Measurements from ENCODE around the gene DENND2A. TPM values are rescaled to one million over a fixed set of nuclear protein-coding genes. Genes with fewer than 3 reads are reported as not detected.
"Not testable (repeated sequence)": the region's sequence is repeated elsewhere in the genome, so short reads cannot be mapped to it uniquely, and the experiment has no call there.

Gene DENND2A
- total RNA-seq, 6 donors from 2014 or later = 4.1 to 27.8 (median 12.1) TPM

DNA sequence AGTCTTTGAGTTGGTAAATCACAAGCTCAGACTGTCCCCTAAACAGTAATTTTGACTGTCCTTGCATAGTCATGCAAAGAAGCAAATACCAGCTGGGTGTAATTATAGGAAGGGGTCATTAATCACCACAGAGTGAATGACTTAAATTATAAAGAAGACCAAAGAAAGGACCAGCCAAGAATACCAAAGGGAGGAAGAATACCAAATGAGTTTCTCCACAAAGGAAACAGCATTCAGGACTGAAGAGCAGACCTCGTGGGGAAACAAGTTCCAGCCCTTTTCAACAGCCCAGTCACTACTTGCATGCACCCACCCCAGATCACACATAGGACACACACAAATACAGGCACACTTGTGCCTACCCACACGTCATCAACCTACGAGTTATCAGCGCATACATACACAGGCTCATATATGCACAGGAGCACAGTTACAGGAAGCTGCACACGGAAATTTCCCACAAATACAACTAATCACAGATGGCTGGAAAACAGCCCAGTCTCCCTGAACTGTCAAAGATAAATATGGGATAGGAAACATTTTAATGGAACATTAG lies 77.6 kb downstream of the DENND2A start:
- Histone ChIP-seq H3K27ac (no peak overlapping the region), H3K4me3 (no peak overlapping the region), H3K27me3 (no peaks in the 10 kb centered on the region), H3K9me3 (no peaks in the 10 kb centered on the region), H3K36me3 (peaks cover 0 to 2% (median 0%) of the 10 kb centered on the region in 4 donors), H3K4me1 (peaks cover 3 to 13% (median 9%) of the 10 kb centered on the region in 4 donors)
- TF ChIP-seq, protein P1, sequence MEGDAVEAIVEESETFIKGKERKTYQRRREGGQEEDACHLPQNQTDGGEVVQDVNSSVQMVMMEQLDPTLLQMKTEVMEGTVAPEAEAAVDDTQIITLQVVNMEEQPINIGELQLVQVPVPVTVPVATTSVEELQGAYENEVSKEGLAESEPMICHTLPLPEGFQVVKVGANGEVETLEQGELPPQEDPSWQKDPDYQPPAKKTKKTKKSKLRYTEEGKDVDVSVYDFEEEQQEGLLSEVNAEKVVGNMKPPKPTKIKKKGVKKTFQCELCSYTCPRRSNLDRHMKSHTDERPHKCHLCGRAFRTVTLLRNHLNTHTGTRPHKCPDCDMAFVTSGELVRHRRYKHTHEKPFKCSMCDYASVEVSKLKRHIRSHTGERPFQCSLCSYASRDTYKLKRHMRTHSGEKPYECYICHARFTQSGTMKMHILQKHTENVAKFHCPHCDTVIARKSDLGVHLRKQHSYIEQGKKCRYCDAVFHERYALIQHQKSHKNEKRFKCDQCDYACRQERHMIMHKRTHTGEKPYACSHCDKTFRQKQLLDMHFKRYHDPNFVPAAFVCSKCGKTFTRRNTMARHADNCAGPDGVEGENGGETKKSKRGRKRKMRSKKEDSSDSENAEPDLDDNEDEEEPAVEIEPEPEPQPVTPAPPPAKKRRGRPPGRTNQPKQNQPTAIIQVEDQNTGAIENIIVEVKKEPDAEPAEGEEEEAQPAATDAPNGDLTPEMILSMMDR (IDR thresholded peaks at IDR 0.05) = no peak
- TF ChIP-seq POLR2A (IDR thresholded peaks at IDR 0.05) = no peak
- no peak for TF ChIP-seq POLR2AphosphoS5 (IDR thresholded peaks at IDR 0.05)
- TF ChIP-seq EP300 (IDR thresholded peaks at IDR 0.05) = no peak
- 50 to 57% methylated on average over 5 of the region's 5 CpGs for whole genome bisulfite sequencing, 2 donors
- ATAC-seq (ENCODE audit: low FRiP score in 2 of 2) (no peak), DNase-seq (no peak)

DNA sequence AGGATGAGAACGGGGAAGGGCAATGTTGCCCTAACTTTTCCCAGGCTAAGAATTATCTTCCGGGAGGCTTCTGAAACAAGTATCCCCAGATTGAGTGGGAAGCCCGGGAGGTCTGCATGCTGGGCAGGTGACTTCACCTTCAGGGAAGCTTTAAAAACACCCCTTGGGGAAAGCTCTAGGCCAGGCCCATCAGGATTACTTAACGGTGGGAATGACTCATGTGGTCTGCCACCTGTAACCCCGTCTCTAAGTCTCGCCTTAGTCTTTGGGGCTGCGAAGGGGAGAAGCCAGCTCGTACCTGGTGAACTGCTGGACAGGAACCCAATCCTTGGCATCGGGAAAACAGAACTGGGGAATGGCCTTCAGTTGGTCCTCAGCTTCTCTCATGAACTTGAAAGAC lies 81.2 kb downstream of the DENND2A start:
- no peak overlapping the region for H3K4me3 ChIP-seq
- no peak for ATAC-seq (ENCODE audit: low FRiP score in 2 of 2)
- H3K36me3 ChIP-seq = peaks cover 0 to 5% (median 0%) of the 10 kb centered on the region in 4 donors
- H3K9me3 ChIP-seq = no peaks in the 10 kb centered on the region
- WGBS, 2 donors = 89 to 94% methylated on average over 9 of the region's 9 CpGs
- peak overlapping the region in 1 of 4 donors; percentile 7 for H3K27ac ChIP-seq
- no peaks in the 10 kb centered on the region for H3K4me1 ChIP-seq
- DNase-seq = no peak
- TF ChIP-seq POLR2AphosphoS5 (IDR thresholded peaks at IDR 0.05) (no peak), POLR2A (IDR thresholded peaks at IDR 0.05) (no peak), EP300 (IDR thresholded peaks at IDR 0.05) (no peak)
- TF ChIP-seq, protein P1 (IDR thresholded peaks at IDR 0.05) = no peak
- no peaks in the 10 kb centered on the region for H3K27me3 ChIP-seq

DNA sequence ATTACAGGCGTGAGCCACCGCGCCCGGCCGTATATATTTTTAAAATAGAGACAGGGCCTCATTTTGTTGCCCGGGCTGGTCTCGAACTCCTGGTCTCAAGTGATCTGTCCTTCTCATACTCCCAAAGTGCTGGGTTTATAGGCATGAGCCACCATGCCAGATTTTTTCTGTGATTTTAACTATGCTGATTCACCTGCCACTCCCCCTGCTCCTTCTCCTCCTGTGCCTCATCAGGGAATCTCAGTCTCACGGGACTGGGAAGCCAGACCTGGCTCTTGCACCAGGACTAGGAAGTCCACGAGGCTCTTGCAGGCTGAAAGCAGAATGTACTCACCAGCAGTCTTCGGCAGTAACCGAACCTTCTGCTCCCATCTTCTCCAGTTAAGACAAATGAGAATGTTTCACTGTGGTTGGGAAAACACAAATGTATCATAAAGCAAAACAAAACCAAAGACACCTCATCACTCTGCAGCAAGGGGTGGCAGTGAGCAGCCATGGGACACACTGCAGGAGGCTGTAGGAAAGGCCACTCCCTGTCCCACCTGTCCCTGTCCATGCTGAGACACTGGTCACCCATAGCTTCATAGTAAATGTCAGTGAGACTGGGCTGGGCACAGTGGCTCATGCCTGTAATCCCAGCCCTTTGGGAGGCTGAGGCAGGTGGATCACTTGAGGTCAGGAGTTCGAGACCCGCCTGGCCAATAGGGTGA lies 82.6 kb downstream of the DENND2A start:
- TF ChIP-seq POLR2AphosphoS5 (IDR thresholded peaks at IDR 0.05) (no peak), EP300 (IDR thresholded peaks at IDR 0.05) (no peak), POLR2A (IDR thresholded peaks at IDR 0.05) (no peak)
- TF ChIP-seq, protein P1 (IDR thresholded peaks at IDR 0.05) = no peak
- Histone ChIP-seq H3K36me3 (peaks cover 0 to 5% (median 0%) of the 10 kb centered on the region in 4 donors), H3K27ac (no peak overlapping the region), H3K27me3 (no peaks in the 10 kb centered on the region), H3K9me3 (no peaks in the 10 kb centered on the region), H3K4me3 (no peak overlapping the region), H3K4me1 (no peaks in the 10 kb centered on the region)
- DNase-seq = no peak
- ATAC-seq (ENCODE audit: low FRiP score in 2 of 2) = no peak
- WGBS, 2 donors = 89 to 98% methylated on average over 13 of the region's 13 CpGs

DNA sequence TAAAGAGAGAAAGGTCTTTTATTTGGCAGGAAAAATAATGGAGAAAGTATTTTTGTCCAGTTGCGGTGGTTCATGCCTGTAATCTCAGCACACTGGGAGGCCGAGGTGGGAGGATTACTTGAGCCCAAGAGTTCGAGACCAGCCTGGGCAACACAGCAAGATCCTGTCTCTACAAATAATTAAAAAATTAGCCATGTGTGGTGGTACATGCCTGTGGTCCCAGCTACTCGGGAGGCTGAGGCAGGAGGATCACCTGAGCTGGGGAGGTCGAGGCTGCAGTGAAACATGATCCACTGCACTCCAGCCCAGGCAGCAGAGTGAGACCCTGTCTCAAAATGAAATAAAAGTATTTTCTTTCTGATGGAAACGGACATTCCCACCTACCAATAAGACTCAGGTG lies 83.5 kb downstream of the DENND2A start:
- Histone ChIP-seq H3K4me3 (no peak overlapping the region), H3K27ac (no peak overlapping the region), H3K9me3 (no peaks in the 10 kb centered on the region), H3K27me3 (no peaks in the 10 kb centered on the region), H3K36me3 (peaks cover 0 to 5% (median 0%) of the 10 kb centered on the region in 4 donors), H3K4me1 (no peaks in the 10 kb centered on the region)
- DNase-seq (no peak), ATAC-seq (ENCODE audit: low FRiP score in 2 of 2) (no peak)
- 91 to 93% methylated on average over 5 to 6 of the region's 6 CpGs for WGBS, 2 donors
- TF ChIP-seq, protein P1 (IDR thresholded peaks at IDR 0.05) = no peak
- TF ChIP-seq POLR2A (IDR thresholded peaks at IDR 0.05) (no peak), EP300 (IDR thresholded peaks at IDR 0.05) (no peak), POLR2AphosphoS5 (IDR thresholded peaks at IDR 0.05) (no peak)

DNA sequence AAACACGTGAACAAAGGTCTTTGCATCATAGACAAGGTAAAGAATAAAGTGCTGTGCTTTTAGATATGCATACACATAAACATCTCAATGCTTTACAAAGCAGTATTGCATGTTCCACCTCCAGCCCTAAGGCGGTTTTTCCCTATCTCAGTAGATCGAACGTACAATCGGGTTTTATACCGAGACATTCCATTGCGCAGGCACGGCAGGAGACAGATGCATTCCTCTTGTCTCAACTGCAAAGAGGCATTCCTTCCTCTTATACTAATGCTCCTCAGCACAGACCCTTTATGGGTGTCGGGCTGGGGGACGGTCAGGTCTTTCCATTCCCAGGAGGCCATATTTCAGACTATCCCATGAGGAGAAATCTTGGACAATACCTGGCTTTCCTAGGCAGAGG lies 87.4 kb downstream of the DENND2A start:
- H3K27ac ChIP-seq; H3K9me3 ChIP-seq; H3K4me1 ChIP-seq; H3K4me3 ChIP-seq; ATAC-seq (ENCODE audit: low FRiP score in 2 of 2); DNase-seq; H3K36me3 ChIP-seq; H3K27me3 ChIP-seq: not testable (repeated sequence)
- 83 to 87% methylated on average over 10 of the region's 10 CpGs for WGBS, 2 donors
